Measurements from ENCODE around the gene PCNX2. TPM values are rescaled to one million over a fixed set of nuclear protein-coding genes. Genes with fewer than 3 reads are reported as not detected.

PCNX2 gene
- total RNA-seq, 8 experiments from 2014 or later: 3.6 to 40.8 (median 27.9) TPM

Other genes starting within 250 kb of the PCNX2 start
- gene MAP3K21, start 32.0 kb upstream of the PCNX2 start, total RNA-seq: 1 to 10 TPM in 6 of 8 experiments, under 1 TPM in 2; 0.25 to 4.7 (median 2.7) TPM

All from motor neuron (in vitro differentiated cells).